GM21390 (cell line): ENCODE data around the gene SMARCE1.
"Not testable (repeated sequence)": the region's sequence is repeated elsewhere in the genome, so short reads cannot be mapped to it uniquely, and the experiment has no call there.

Experiments used
- ATAC-seq: cut with Tn5 transposase; IDR thresholded peaks from one replicate; pipeline ENCODE4 v1.9.1; 2021; ENCODE audit not compliant: unreplicated experiment

SMARCE1 gene

DNA sequence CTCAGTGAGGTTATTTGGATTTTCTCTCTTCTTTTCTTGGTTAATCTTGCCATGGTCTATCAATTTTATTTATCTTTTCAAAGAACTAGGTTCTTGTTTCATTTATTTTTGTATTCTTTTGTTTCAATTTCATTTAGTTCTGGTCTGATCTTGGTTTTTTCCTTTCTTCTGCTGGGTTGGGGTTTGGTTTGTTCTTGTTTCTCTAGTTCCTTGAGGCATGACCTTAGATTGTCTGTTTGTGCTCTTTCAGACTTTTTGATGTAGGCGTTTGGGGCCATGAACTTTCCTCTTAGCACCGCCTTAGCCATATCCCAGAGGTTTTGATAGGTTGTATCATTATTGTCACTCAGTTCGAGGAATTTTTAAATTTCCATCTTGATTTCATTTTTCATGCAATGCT is 61.4 kb downstream of the SMARCE1 start:
- ATAC-seq: not testable (repeated sequence)

DNA sequence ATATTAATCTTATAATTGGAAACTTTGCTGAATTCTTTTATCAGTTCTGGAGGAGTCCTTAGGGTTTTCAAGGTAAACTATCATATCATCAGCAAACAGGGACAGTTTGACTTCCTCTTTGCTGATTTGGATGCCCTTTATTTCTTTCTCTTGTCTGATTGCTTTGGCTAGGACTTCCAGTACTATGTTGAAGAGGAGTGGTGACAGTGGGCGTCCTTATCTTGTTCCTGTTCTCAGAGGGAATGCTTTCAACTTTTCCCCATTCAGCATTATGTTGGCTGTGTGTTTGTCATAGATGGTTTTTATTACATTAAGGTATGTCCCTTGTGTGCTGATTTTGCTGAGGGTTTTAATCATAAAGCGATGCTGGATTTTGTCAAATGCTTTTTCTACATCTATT is 62.7 kb downstream of the SMARCE1 start:
- not testable (repeated sequence) for ATAC-seq

DNA sequence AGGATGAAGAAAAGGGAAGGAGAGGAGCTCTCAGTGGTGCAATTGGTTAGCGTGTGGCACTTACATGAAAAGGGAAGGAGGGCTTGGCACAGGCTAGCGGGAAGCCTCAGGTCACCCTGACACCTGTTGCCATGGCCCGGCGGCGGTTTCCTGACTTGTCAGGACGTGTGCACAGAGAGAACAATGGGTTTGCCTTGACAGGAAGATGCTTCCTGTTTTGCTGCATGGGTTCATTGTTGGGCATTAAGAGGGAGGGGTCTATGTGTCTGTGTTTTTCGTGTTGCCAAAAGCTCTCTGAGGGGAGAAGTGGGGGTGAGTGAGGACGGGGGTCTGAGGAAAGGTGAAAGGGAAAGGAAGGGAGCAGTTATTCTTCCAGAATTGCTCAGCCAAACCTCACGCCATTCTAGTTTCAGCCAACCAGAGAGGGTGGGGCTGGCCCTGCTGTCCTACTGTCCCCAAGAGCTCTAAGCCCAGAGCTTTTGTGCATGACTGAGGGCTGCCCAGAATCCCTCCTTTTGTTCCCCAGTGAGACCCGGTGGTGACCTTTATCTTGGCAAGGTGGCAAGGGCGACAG is 65.2 kb downstream of the SMARCE1 start:
- peak; percentile 83 for ATAC-seq

- no peak for ATAC-seq
Observed at GRCh38 chr17:40580140-40580539, 67.5 kb downstream of the SMARCE1 start.

- ATAC-seq: no peak
Observed at GRCh38 chr17:40579471-40579870, 68.1 kb downstream of the SMARCE1 start.

DNA sequence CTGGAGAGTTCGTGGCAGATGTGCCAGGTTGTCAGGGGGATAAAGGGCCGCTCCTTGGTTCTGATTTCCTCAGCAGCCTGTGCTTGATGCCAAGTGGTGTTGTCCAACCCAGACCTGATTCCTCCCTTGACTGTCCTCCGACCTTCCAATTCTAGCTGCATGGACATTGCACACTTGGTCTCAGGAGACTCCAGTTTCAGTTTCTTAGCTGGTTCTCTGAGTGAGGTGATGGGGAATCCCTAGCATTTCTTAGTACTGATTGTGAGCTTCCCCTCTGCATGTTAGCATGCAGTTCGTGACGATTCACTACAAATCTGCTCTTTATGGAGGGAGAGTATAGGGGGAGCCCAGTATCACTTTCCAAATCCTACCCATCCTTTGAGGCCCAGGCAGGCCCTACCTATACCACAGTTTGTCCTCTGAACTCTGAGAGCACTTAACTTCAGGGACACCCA is 70.0 kb downstream of the SMARCE1 start:
- ATAC-seq: peak; percentile 56

DNA sequence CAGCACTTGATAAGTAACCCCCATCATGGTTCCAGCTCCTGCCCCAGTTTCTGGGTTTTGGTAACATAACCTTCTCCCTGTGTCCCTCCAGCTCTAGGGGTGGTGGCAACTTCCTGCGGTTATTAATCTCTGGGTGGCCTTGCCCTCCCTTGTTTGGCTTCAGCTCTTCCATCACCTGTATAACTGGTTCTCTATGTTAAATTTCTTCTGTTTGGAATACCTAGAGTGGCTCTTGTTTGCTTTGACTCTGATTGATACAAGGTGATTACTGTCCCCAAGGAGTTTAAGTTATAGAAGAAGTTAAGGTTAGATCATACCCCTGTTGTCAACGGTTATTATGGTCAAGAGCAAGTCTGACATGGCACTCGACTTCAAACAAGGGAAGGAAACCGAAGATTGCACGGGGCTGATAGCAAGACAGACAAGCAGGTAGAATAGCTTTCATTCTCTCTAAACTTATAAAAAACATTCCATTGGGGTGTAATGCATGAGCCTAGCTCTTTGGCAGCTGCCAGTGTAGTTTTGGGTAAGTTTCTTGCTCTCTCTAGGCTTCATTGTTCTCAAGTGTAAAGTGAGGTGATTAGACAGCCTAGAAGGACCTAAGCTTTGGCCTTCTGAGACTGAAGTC is 71.4 kb downstream of the SMARCE1 start:
- ATAC-seq: no peak
